Stimulated activated naive B cell treated with anti-CD40 and anti-IgM and Interleukin-4, amounts not matched to agents 10 μg/mL and 1 μg/mL and 100 μg/mL, for 72 hours (primary cell): ENCODE data around the gene RTN4RL1.

ENCODE experiments used
- ATAC-seq, 2 donors: fragments of 150-1000 bp; cut with Tn5 transposase; replicated peaks; 2 replicates each; pipeline ENCODE4 v1.10.0; 2021; ENCODE audit warnings: moderate library complexity in 1 of 2
- DNase-seq: peaks from one replicate; pipeline ENCODE4 v3.0.0; 2021
- H3K27ac Mint-ChIP-seq: one replicate; pipeline ENCODE4 v1.8.0; 2022; ENCODE audit warnings: mild to moderate bottlenecking, mixed read lengths
- H3K27me3 Mint-ChIP-seq, 2 donors: one replicate each; pipeline ENCODE4 v1.8.0; 2022; ENCODE audit warnings: mixed read lengths in 2 of 2
- H3K36me3 Mint-ChIP-seq, 2 donors: one replicate each; pipeline ENCODE4 v1.8.0; 2022; ENCODE audit warnings: mixed read lengths in 2 of 2, mild to moderate bottlenecking in 1 of 2
- H3K4me1 Mint-ChIP-seq, 2 donors: one replicate each; pipeline ENCODE4 v1.8.0; 2022; ENCODE audit warnings: mixed read lengths in 2 of 2, mild to moderate bottlenecking in 1 of 2
- H3K4me3 Mint-ChIP-seq, 2 donors: one replicate each; pipeline ENCODE4 v1.8.0; 2022; ENCODE audit warnings: mild to moderate bottlenecking in 2 of 2, mixed read lengths in 2 of 2, moderate library complexity in 1 of 2
- H3K9me3 Mint-ChIP-seq, 2 donors: one replicate each; pipeline ENCODE4 v1.8.0; 2022; ENCODE audit warnings: mixed read lengths in 2 of 2, mild to moderate bottlenecking in 1 of 2

The RTN4RL1 gene

GRCh38 chr17:2064147-2064489 lies 39.0 kb upstream of the RTN4RL1 start:
- peak overlapping the region; percentile 1 to 28 for H3K4me3 Mint-ChIP-seq
- DNase-seq (no peak), ATAC-seq (peak in 1 of 2 donors; percentile 6)
- H3K27me3 Mint-ChIP-seq: peaks cover 8 to 10% of the 10 kb centered on the region in 2 donors
- H3K36me3 Mint-ChIP-seq: peaks cover 69 to 80% of the 10 kb centered on the region in 2 donors
- H3K4me1 Mint-ChIP-seq: peaks cover 47 to 73% of the 10 kb centered on the region in 2 donors
- H3K27ac Mint-ChIP-seq: no peak overlapping the region
- H3K9me3 Mint-ChIP-seq: no peaks in the 10 kb centered on the region

GRCh38 chr17:2063261-2064146 lies 38.4 kb upstream of the RTN4RL1 start:
- peaks cover 8 to 10% of the 10 kb centered on the region in 2 donors for H3K27me3 Mint-ChIP-seq
- H3K9me3 Mint-ChIP-seq: no peaks in the 10 kb centered on the region
- peaks cover 64 to 74% of the 10 kb centered on the region in 2 donors for H3K36me3 Mint-ChIP-seq
- H3K4me1 Mint-ChIP-seq: peaks cover 42 to 71% of the 10 kb centered on the region in 2 donors
- ATAC-seq (peak in 1 of 2 donors; percentile 1), DNase-seq (no peak)
- no peak overlapping the region for H3K27ac Mint-ChIP-seq
- peak overlapping the region; percentile 1 to 28 for H3K4me3 Mint-ChIP-seq

GRCh38 chr17:2062571-2063183 lies 37.5 kb upstream of the RTN4RL1 start:
- H3K27me3 Mint-ChIP-seq: peaks cover 8 to 10% of the 10 kb centered on the region in 2 donors
- H3K36me3 Mint-ChIP-seq: peaks cover 67% of the 10 kb centered on the region in 2 donors
- no peak overlapping the region for H3K27ac Mint-ChIP-seq
- DNase-seq (no peak), ATAC-seq (no peak)
- H3K9me3 Mint-ChIP-seq: no peaks in the 10 kb centered on the region
- no peak overlapping the region for H3K4me3 Mint-ChIP-seq
- H3K4me1 Mint-ChIP-seq: peaks cover 38 to 64% of the 10 kb centered on the region in 2 donors

GRCh38 chr17:2061441-2061958 lies 36.4 kb upstream of the RTN4RL1 start:
- H3K9me3 Mint-ChIP-seq: no peaks in the 10 kb centered on the region
- ATAC-seq (no peak), DNase-seq (no peak)
- peaks cover 38 to 64% of the 10 kb centered on the region in 2 donors for H3K4me1 Mint-ChIP-seq
- peaks cover 8 to 10% of the 10 kb centered on the region in 2 donors for H3K27me3 Mint-ChIP-seq
- no peak overlapping the region for H3K27ac Mint-ChIP-seq
- peaks cover 60 to 61% of the 10 kb centered on the region in 2 donors for H3K36me3 Mint-ChIP-seq
- H3K4me3 Mint-ChIP-seq: no peak overlapping the region

- no peak for ATAC-seq
- Mint-ChIP-seq H3K9me3 (no peaks in the 10 kb centered on the region), H3K27me3 (peaks cover 8 to 10% of the 10 kb centered on the region in 2 donors), H3K27ac (peak overlapping the region; percentile 43), H3K36me3 (peaks cover 54 to 58% of the 10 kb centered on the region in 2 donors), H3K4me1 (peaks cover 35 to 63% of the 10 kb centered on the region in 2 donors), H3K4me3 (peak overlapping the region in 1 of 2 donors; percentile 20)
- DNase-seq: no peak
Measured at GRCh38 chr17:2060681-2061440, 35.7 kb upstream of the RTN4RL1 start.

GRCh38 chr17:2060385-2060658 lies 35.2 kb upstream of the RTN4RL1 start:
- DNase-seq (no peak), ATAC-seq (no peak)
- Mint-ChIP-seq H3K27me3 (peaks cover 8 to 10% of the 10 kb centered on the region in 2 donors), H3K4me1 (peaks cover 33 to 57% of the 10 kb centered on the region in 2 donors), H3K9me3 (no peaks in the 10 kb centered on the region), H3K4me3 (peak overlapping the region in 1 of 2 donors; percentile 20), H3K27ac (peak overlapping the region; percentile 74), H3K36me3 (peaks cover 49 to 53% of the 10 kb centered on the region in 2 donors)

- DNase-seq: no peak
- Mint-ChIP-seq H3K9me3 (no peaks in the 10 kb centered on the region), H3K27me3 (peaks cover 8 to 10% of the 10 kb centered on the region in 2 donors), H3K4me3 (peak overlapping the region; percentile 71), H3K4me1 (peaks cover 28 to 53% of the 10 kb centered on the region in 2 donors), H3K27ac (peak overlapping the region; percentile 86), H3K36me3 (peaks cover 45 to 47% of the 10 kb centered on the region in 2 donors)
- ATAC-seq: no peak
Measured at GRCh38 chr17:2059547-2060384, 34.6 kb upstream of the RTN4RL1 start.

GRCh38 chr17:2058586-2059546 lies 33.7 kb upstream of the RTN4RL1 start:
- peaks cover 8 to 10% of the 10 kb centered on the region in 2 donors for H3K27me3 Mint-ChIP-seq
- DNase-seq (peak; percentile 52), ATAC-seq (peak; percentile 10 to 27)
- H3K4me1 Mint-ChIP-seq: peaks cover 24 to 53% of the 10 kb centered on the region in 2 donors
- H3K4me3 Mint-ChIP-seq: peak overlapping the region; percentile 71
- H3K27ac Mint-ChIP-seq: peak overlapping the region; percentile 3
- peaks cover 37 to 42% of the 10 kb centered on the region in 2 donors for H3K36me3 Mint-ChIP-seq
- no peaks in the 10 kb centered on the region for H3K9me3 Mint-ChIP-seq

GRCh38 chr17:2057760-2058585 lies 32.8 kb upstream of the RTN4RL1 start:
- Mint-ChIP-seq H3K27me3 (peaks cover 10 to 12% of the 10 kb centered on the region in 2 donors), H3K9me3 (no peaks in the 10 kb centered on the region), H3K36me3 (peaks cover 28 to 36% of the 10 kb centered on the region in 2 donors), H3K4me3 (peak overlapping the region; percentile 48 to 53), H3K4me1 (peaks cover 22 to 53% of the 10 kb centered on the region in 2 donors), H3K27ac (peak overlapping the region; percentile 80)
- ATAC-seq (no peak), DNase-seq (no peak)

GRCh38 chr17:2057175-2057759 lies 32.1 kb upstream of the RTN4RL1 start:
- Mint-ChIP-seq H3K4me3 (peak overlapping the region in 1 of 2 donors; percentile 48), H3K4me1 (peaks cover 23 to 50% of the 10 kb centered on the region in 2 donors), H3K27me3 (peaks cover 11 to 14% of the 10 kb centered on the region in 2 donors), H3K27ac (peak overlapping the region; percentile 80), H3K36me3 (peaks cover 21 to 30% of the 10 kb centered on the region in 2 donors), H3K9me3 (no peaks in the 10 kb centered on the region)
- ATAC-seq (no peak), DNase-seq (no peak)

- peaks cover 19 to 22% of the 10 kb centered on the region in 2 donors for H3K27me3 Mint-ChIP-seq
- ATAC-seq (no peak), DNase-seq (peak; percentile 24)
- H3K36me3 Mint-ChIP-seq: peaks cover 14 to 23% of the 10 kb centered on the region in 2 donors
- peaks cover 30 to 58% of the 10 kb centered on the region in 2 donors for H3K4me1 Mint-ChIP-seq
- H3K9me3 Mint-ChIP-seq: no peaks in the 10 kb centered on the region
- peak overlapping the region; percentile 25 for H3K27ac Mint-ChIP-seq
- H3K4me3 Mint-ChIP-seq: peak overlapping the region; percentile 80 to 81
Measured at GRCh38 chr17:2056206-2057174, 31.4 kb upstream of the RTN4RL1 start.
